HG03565 (cell line): ENCODE measurements around the gene FAF1.
A peak's percentile ranks its signal among the peaks of the same experiment; 100 is the strongest.
"Not testable (repeated sequence)": the region's sequence is repeated elsewhere in the genome, so short reads cannot be mapped to it uniquely, and the experiment has no call there.

Source experiments
- ATAC-seq: cut with Tn5 transposase; IDR thresholded peaks from one replicate; pipeline ENCODE4 v1.9.1; 2021; ENCODE audit warnings: mild to moderate bottlenecking, moderate library complexity; ENCODE audit not compliant: unreplicated experiment

Gene FAF1

DNA sequence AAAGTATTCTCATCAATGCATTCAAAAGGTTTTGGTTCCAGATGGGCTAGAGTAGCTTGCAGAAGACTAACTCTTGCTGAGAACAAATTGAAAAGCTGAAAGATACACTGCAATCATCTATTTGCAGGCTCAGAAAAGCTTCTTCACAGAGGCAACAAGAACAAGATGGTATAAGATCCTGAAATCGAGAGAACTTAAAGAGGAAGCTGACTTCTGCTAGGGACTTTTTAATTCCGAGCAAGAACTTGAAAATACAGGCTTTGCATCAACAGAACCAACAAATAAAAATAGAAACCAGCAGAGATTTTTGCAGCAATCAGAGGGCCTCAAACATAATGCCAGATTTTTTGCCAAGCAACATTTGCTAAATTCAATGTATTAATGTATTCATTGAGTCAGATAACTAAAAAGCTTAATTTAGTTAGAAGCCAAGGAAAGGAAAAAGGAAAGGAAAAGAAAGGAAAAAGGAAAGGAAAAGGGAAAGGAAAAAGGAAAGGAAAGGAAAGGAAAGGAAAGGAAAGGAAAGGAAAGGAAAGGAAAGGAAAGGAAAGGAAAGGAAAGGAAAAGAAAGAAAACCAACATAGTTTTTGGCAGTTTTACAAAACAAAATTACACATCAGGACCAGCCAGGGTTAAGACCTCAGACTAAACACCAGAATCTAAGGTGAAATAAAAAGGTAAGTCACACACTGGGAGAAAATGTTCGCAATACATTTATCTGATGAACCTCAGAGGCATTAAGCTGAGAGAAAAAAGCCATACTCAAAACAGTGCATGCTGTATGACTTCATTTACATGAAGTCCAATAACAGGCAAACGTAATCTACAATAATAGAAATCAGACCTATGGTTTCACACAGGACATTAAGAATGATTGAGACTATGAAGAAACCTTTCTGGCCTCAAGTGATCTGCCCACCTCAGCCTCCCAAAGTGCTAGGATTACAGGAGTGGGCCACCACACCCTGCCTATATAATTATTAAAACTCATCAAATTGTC, 42.6 kb downstream of the FAF1 start:
- ATAC-seq: no peak

DNA sequence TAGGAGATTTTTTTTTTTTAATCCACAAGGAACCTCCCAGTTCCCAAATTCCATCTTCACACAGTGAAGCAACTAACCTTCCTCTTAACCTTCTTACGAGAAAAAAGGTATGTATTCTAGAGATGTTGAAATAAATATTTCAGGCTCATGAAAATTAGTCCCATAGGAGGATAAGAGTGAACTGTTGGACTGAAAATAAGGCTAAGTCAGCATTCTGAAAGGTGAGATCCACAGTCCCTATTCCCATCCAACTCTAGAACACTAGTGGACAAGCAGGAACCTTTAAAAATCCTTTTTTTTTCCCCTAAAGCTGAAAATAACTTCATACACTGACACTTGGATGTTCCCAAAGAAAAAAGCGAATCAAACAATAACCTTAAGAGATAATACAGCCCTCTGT, 44.4 kb downstream of the FAF1 start:
- ATAC-seq: no peak

DNA sequence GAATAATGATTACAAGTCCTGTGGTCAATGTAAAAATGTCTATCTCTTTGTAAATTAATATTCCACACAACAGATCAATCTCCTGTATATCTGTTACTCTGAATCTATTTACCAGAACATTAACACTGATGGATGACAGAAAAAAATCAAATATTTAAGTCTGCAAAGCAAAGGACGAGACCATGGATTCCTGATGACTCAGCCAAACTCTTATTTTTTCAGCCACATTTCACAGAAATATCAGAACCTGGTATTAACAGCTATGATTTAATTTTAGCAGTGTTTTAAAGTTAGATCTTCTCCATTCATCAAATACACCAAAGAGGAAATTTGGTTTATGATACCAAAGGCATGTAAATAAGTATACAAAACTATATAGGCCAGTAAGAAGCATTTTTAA, 46.1 kb downstream of the FAF1 start:
- no peak for ATAC-seq

DNA sequence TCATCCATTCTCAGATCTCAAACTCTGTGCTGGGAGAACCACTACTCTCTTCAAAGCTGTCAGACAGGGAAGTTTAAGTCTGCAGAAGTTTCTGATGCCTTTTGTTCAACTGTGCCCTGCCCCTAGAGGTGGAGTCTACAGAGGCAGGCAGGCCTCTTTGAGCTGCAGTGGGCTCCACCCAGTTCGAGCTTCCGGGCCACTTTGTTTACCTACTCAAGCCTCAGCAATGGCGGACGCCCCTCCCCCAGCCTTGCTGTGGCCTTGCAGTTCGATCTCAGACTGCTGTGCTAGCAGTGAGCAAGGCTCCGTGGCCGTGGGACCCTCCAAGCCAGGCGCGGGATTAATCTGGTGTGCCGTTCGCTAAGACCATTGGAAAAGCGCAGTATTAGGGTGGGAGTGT, 49.7 kb downstream of the FAF1 start:
- ATAC-seq: not testable (repeated sequence)

DNA sequence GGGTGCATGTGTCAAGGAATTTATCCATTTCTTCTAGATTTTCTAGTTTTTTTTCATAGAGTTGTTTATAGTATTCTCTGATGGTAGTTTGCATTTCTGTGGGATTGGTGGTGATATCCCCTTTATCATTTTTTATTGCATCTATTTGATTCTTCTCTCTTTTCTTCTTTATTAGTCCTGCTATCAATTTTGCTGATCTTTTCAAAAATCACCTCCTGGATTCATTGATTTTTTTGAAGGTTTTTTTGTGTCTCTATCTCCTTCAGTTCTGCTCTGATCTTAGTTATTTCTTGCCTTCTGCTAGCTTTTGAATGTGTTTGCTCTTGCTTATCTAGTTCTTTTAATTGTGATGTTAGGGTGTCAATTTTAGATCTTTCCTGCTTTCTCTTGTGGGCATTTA, 52.5 kb downstream of the FAF1 start:
- not testable (repeated sequence) for ATAC-seq

DNA sequence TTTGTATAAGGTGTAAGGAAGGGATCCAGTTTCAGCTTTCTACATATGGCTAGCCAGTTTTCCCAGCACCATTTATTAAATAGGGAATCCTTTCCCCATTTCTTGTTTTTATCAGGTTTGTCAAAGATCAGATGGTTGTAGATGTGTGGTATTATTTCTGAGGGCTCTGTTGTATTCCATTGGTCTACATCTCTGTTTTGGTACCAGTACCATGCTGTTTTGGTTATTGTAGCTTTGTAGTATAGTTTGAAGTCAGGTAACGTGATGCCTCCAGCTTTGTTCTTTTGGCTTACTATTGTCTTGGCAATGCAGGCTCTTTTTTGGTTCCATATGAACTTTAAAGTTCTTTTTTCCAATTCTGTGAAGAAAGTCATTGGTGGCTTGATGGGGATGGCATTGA, 54.0 kb downstream of the FAF1 start:
- ATAC-seq: not testable (repeated sequence)

DNA sequence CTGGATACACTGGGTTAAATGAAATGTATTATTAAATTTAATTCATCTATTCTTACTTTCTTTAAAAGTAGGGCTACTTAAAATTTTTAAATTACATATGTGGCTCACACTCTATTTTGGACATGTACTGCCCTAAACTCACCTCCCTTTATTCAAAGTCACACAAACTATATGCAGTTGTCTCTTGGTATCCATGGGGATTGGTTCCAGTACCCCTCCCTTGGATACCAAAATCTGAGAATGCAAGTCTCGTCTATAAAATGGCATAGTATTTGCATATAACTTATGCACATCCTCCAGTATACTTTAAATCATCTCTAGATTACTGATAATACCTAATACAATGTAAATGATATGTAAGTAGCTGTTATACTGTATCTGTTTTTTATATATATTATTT, 57.6 kb downstream of the FAF1 start:
- no peak for ATAC-seq

DNA sequence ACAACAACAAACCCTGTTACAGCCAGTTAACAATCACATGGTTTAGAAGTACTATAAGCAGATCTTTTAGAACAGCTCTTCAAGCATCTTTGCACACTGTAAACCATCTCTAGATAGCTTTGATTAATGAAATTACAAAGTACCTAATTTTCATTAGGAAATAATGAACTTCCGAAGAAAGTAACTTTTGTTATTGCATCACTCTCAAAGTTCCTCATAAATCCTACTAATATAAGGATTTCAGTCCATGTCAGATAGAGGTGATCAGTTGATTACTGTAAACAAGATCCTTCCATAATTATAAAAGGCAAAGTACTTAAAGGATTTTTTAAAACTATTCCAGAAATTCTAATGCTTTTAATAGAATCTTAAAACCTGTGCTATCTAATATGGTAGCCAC, 58.2 kb downstream of the FAF1 start:
- no peak for ATAC-seq

DNA sequence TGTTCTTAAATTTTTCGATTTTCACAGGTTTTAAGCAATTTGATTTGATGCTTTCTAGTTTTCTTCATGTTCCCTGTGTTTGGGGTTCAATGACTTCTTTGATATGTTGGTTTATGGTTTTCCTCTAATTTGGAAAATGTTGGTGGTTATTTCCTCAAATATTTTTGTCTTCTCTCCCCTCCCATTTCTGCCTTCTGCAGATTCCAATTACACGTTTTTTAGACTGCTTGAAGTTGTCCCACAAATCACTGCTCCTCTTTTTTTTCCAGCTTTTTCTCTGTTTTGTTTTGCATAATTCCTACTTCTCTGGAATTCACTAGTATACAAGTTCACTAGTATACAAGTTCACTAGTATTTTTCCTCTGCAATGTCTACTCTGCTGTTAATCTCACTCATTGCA, 61.3 kb downstream of the FAF1 start:
- ATAC-seq: no peak

DNA sequence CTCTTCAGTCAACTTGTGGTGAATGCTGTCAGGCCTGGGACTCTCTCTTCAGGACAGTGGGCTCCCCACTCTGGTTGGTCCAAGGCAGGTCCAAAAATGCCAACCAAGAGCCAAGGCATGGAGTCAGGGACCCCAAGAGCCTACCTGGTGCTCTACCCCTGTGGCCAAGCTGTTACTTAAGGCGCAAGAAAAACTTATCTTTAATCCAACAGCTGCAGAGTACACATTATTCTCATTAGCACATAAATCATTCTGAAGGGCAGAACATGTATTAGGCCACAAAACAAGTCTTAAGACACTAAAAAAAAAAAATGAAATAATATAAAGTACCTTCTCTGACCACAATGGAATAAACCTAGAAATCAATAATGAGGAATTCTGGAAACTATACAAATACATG, 65.7 kb downstream of the FAF1 start:
- ATAC-seq: no peak

DNA sequence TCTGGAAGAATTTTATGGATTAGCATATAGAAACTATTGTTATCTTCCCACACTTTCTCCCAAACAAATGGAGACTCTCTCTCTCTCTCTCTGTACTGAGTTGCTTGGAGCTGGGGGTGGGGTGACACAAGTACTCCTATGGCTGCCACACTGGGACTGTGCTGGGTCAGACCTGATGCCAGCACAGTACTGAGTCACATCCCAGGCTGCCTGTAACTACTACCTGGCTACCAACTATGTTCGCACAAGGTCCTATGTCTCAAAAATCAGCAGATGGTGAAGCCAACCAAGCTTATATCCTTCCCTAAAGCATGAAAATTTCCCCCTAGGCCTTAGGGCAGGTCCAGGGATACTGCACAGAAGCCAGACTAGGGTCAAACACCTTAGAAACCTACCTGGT, 66.6 kb downstream of the FAF1 start:
- no peak for ATAC-seq

DNA sequence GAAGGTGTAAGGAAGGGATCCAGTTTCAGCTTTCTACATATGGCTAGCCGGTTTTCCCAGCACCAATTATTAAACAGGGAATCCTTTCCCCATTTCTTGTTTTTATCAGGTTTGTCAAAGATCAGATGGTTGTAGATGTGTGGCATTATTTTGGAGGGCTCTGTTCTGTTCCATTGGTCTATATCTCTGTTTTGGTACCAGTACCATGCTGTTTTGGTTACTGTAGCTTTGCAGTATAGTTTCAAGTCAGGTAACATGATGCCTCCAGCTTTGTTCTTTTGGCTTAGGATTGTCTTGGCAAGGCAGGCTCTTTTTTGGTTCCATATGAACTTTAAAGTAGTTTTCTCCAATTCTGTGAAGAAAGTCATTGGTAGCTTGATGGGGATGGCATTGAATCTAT, 72.5 kb downstream of the FAF1 start:
- not testable (repeated sequence) for ATAC-seq

DNA sequence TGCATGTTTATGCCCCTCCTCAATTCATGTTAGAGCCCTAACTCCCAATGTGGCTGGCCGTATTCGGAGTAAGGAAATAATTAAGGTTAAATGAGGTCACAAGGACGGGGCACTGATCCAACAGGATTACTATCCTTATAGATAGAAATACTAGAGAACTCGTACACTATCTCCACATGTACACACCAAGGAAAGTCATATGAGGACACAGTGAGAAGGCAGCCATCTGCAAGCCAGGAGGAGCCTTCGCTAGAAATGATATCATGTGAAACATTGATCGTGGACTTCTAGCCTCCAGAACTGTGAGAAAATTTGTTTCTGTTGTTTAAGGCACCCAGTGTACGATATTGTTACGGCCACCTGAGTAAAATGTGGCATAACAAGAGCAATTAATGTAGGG, 79.7 kb downstream of the FAF1 start:
- ATAC-seq: no peak

DNA sequence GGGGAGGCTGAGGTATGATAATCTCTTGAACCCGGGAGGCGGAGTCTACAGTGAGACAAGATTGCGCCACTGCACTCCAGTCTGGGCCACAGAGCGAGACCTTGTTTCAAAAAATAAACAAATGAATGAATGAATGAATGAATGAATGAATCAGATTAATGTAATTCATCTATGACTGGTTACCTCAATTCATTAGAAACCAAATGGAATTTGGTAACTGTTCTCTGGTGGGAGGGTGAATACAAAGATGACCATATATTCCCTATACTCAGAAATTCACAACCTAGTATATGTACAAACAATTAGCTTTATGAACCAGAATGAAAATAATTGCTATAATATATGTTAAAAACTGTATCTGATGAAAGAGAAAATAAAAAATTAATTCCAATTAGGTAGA, 80.9 kb downstream of the FAF1 start:
- no peak for ATAC-seq

DNA sequence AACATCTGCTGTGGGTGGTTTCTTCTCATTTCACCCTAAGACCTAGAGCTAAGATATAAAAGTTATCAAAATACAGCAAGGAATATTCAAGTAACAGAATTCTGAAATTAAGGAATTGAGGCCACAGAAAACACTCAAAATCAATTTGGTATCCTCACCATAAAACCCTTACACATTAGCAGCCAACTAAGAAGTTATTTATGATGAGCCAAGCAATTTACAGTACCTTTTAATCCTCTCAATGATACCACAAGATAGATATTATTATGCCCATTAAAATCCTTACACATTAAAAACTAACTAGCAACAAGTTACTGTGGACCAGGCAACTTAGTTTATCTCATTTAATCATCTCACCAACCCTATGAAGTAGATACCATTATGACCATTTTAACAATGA, 81.6 kb downstream of the FAF1 start:
- no peak for ATAC-seq

DNA sequence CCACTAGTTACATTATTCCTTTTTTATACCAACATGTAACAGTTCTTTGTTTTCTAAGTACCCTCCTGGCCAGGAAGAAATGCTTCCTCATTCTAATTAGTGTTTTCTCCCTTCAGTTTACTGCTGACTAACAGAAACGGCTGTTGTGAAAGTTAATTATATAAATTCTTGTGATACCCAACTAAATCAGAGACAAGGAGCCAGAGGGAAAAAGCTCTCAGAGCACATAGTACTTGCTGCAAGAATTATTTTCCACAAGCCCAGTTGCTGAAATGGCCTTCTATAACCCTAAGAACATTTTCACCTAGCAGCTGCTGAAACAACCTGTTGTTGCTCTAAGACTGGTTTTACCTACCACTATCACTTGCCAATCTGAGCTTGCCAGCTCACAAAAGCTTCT, 82.4 kb downstream of the FAF1 start:
- ATAC-seq: no peak

DNA sequence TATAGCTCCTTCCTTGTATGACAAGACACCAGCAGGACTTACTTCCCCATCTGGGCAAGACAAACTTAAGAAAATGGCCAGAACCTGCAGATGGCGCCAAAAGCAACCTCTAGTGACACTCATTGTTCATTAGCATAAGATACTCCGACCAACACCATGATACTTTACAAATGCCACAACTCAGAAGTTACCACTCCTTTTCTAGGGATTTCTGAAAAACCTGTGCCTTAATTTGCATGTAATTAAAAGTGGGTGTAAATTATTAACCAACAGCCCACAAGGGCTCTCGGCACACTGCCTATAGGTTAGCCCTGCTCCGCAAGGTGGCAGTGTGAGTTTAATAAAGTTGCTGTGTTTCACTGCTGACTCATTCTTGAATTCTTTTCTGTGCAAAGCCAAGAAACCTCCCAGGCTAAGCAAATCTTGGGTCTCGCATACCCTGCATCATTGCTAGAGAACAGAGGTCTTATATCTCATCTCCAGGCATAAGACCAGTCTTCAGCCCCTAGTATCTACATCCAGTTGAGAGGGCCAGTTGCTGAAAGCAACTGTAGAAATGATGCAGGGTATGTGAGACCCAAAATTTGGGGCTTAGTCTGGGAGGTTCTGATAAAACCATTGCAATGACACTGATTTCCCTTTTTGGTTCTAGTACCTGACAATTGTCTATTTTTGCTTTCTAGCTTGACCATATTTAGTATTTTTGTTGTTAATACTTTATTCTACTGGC, 86.4 kb downstream of the FAF1 start:
- peak; percentile 90 for ATAC-seq

DNA sequence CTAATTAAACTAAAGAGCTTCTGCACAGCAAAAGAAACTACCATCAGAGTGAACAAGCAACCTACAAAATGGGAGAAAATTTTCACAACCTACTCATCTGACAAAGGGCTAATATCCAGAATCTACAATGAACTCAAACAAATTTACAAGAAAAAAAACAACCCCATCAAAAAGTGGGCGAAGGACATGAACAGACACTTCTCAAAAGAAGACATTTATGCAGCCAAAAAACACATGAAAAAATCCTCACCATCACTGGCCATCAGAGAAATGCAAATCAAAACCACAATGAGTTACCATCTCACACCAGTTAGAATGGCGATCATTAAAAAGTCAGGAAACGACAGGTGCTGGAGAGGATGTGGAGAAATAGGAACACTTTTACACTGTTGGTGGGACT, 95.2 kb downstream of the FAF1 start:
- not testable (repeated sequence) for ATAC-seq

DNA sequence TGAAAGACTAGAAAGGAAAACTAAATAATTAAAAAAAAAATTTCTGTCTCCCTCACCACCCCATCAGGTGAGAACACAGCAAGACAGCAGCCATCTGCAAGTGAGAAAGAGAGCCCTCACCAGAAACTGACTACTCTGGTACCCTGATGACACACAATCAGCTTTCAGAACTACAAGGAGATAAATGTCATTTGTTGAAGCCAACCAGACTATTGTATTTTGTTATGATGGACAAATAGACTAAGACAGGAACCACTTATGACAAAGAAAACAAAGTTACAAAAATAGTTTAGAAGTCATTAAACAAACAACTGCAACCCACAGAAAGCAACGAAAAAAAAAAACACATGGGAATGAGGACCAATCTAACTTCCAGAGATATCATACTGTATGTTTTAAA, 98.3 kb downstream of the FAF1 start:
- no peak for ATAC-seq

DNA sequence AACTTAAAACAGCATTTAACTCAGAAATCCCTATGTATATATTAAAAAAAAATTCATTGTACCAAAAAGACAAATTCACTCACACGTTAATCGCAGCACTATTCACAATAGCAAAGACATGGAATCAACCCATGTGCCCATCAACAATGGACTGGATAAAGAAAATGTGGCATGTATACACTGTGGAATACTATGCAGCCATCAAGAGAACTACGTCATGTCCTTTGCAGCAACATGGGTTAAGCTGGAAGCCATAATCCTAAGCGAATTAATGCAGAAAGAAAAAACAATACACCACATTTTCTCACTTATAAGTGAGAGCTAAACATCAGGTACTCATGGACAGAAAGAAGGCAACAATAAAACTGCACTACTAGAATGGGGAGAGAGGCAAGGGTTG, 99.4 kb downstream of the FAF1 start:
- no peak for ATAC-seq

DNA sequence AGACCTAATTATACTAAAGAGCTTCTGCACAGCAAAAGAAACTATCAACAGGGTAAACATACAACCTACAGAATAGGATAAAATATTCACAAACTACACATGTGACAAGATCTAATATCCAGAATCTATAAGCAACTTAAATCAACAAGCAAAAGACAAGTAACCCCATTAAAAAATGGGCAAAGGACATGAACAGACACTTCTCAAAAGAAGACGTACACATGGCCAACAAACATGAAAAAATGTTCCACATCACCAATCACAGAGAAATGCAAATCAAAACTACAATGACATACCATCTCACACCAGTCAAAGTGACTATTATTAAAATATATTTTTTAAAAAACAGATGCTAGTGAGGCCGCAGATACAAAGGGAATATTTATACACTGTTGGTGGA, 99.8 kb downstream of the FAF1 start:
- ATAC-seq: no peak

DNA sequence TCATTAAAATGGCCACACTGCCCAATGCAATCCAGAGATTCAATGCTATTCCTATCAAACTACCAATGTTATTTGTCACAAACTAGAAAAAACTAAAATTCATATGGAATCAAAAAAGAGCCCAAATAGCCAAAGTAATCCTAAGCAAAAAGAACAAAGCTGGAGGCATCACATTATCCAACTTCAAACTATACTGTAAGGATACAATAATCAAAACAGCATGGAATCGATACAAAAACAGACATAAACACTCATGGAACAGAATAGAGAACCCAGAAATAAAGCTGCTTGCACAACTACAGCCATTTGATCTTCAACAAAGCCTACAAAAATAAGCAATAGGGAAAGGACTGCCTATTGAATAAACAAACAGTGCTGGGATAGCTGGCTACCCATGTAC, 100.4 kb downstream of the FAF1 start:
- no peak for ATAC-seq
